ENCODE results near the gene TF.

GRCh38 chr3:133746712-133747066 is 496 bp downstream of the TF start:
- TF ChIP-seq CTCF (conservative IDR thresholded peaks at IDR 0.05 in 1 of 2, IDR thresholded peaks at IDR 0.05 in 1 of 2; ENCODE audit: extremely low read depth in 1 of 2, insufficient read depth in 1 of 2, low read depth in 1 of 2, low read length in 2 of 2) = no peak
- no peak for TF ChIP-seq EZH2 (IDR thresholded peaks at IDR 0.05; ENCODE audit: borderline replicate concordance, low read length)
